ENCODE measurements around the gene C4orf33. TPM values are rescaled to one million over a fixed set of nuclear protein-coding genes. Genes with fewer than 3 reads are reported as not detected.
A peak's percentile ranks its signal among the peaks of the same experiment; 100 is the strongest.

C4orf33 gene
- total and polyA plus RNA-seq, 9 of the 15 experiments (the other 6 are each of a cell fraction or from before 2014, with no cell fraction given), result 16.7 to 42.0 (median 27.5) TPM

DNA sequence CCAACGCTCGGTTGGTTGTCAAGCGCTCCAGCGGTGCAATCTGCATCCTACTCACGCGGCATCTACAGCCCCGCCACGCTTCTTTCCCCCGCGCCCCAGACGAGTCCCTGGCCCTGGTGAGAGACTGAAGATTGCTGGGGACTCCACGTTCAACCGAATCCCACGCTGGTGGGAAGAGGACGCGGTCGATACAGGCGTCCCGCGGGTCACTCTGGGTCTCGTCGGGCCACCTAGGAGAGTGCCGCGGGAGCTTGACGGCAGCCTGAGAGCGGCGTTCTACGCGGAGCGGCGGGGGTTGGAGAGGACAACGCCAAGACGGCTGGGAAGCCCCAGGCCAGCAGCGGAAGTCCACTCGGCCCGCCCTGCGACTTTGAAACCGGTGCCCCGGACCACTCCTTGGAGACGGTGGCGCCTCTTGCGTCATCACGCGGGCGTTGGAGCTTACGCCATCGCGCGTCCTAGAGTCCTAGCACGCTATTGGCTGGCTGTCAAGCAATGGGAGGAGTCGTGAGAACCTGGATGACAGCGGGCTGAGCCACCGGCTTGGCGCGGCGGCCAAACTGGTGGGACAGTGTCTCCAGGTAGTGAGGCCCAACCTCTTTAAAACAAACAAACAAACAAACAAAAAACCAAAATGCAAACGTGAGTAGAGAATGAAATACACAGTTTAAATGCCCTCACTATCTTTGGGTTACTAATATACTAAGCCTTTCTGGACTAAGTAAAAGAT lies 2.6 kb upstream of the C4orf33 start, which contains the start of gene SCLT1 (continued):
- TF ChIP-seq, protein P1, sequence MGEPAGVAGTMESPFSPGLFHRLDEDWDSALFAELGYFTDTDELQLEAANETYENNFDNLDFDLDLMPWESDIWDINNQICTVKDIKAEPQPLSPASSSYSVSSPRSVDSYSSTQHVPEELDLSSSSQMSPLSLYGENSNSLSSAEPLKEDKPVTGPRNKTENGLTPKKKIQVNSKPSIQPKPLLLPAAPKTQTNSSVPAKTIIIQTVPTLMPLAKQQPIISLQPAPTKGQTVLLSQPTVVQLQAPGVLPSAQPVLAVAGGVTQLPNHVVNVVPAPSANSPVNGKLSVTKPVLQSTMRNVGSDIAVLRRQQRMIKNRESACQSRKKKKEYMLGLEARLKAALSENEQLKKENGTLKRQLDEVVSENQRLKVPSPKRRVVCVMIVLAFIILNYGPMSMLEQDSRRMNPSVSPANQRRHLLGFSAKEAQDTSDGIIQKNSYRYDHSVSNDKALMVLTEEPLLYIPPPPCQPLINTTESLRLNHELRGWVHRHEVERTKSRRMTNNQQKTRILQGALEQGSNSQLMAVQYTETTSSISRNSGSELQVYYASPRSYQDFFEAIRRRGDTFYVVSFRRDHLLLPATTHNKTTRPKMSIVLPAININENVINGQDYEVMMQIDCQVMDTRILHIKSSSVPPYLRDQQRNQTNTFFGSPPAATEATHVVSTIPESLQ (CRISPR knock-in tag; IDR thresholded peaks at IDR 0.05), result no peak
- TF ChIP-seq KDM4B (IDR thresholded peaks at IDR 0.05; ENCODE audit: borderline replicate concordance in 2 of 2, low read depth in 1 of 2), result no peak
- TF ChIP-seq MYC (IDR thresholded peaks at IDR 0.05; ENCODE audit: low read depth, low read length), result peak; percentile 67; the same call in 1 of the 2 replicates
- 0 out of 2 replicates have a peak, but pooled peaks have one; percentile 58 for TF ChIP-seq MYC (CRISPR knock-in tag; IDR thresholded peaks at IDR 0.05; ENCODE audit: borderline replicate concordance, low read depth)
- no peak for TF ChIP-seq SAFB2 (IDR thresholded peaks at IDR 0.05; ENCODE audit: borderline replicate concordance, low read depth, low read length, severe bottlenecking)
- TF ChIP-seq CHAMP1 (IDR thresholded peaks at IDR 0.05), result peak; percentile 56; the same call in 1 of the 2 replicates
- no peak for TF ChIP-seq ETS2 (tag; IDR thresholded peaks at IDR 0.05; ENCODE audit: borderline replicate concordance, poor library complexity, severe bottlenecking)
- TF ChIP-seq ZEB2 (IDR thresholded peaks at IDR 0.05), result 0 out of 2 replicates have a peak, but pooled peaks have one; percentile 33
- no peak for TF ChIP-seq TEAD4 (IDR thresholded peaks at IDR 0.05; ENCODE audit: low read length)
- TF ChIP-seq TEAD4 (CRISPR knock-in tag; IDR thresholded peaks at IDR 0.05; ENCODE audit: borderline replicate concordance), result no peak
- peak; percentile 10 for TF ChIP-seq NFYB (IDR thresholded peaks at IDR 0.05; ENCODE audit: extremely low read depth, insufficient read length)
- TF ChIP-seq KAT2B (IDR thresholded peaks at IDR 0.05; ENCODE audit: low read depth, low read length), result no peak
- no peak for TF ChIP-seq CREB3 (tag; conservative IDR thresholded peaks at IDR 0.05; ENCODE audit: low read depth)
- TF ChIP-seq CSDE1 (IDR thresholded peaks at IDR 0.05), result no peak; a peak in 1 of 4 replicates
- 0 out of 2 replicates have a peak, but pooled peaks have one; percentile 37 for TF ChIP-seq ZNF740 (CRISPR knock-in tag; IDR thresholded peaks at IDR 0.05)
- TF ChIP-seq ZNF740 (tag; IDR thresholded peaks at IDR 0.05), result no peak
- TF ChIP-seq FUS (optimal IDR thresholded peaks at IDR 0.05; ENCODE audit: low read depth, low read length), result no peak
- TF ChIP-seq HBP1 (CRISPR knock-in tag; IDR thresholded peaks at IDR 0.05), result no peak
- no peak for TF ChIP-seq SMARCC2 (IDR thresholded peaks at IDR 0.05; ENCODE audit: low read depth)

Measured in K562 (cell line).